ENCODE data around the gene EFCAB6. TPM values are rescaled to one million over a fixed set of nuclear protein-coding genes. Genes with fewer than 3 reads are reported as not detected.

Gene EFCAB6
- total RNA-seq, 1 donor from 2014 or later: 1.5 TPM

DNA sequence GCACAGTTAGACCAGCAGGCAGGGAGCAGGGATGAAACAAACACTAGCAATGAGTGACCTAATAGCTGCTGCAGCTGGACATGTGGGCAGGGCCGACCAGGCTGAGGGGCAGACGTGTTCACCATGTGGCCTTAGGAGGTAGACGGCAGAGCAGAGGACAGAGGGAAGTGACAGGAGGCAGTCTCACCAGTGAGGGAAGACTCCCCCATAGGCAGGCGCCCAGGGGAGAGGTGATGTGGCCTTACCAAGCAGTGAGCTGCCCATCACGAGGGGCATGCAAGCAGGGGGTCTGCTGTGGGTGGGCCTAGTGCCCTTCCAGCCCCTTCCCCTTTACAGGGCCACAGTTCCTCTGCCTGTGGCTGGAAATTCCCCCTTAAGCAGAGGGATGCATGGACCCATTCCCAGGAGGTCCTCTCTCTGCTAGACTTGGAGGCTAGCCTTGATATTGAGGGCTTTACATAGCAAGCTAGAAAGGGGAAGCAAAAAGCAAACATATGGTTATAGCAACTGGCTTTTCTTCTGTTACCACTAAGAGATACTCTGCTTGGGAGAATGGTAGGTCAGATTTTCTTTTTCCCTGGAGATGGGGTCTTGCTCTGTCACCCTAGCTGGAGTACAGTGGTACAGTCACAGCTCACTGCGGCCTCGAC, 332.7 kb downstream of the EFCAB6 start:
- H3K27ac Mint-ChIP-seq (ENCODE audit: unreplicated experiment): no peak overlapping the region
- H3K36me3 Mint-ChIP-seq (ENCODE audit: low read depth): no peaks in the 10 kb centered on the region
- no peaks in the 10 kb centered on the region for H3K27me3 Mint-ChIP-seq (ENCODE audit: low read depth)
- H3K9me3 Mint-ChIP-seq: no peaks in the 10 kb centered on the region
- H3K4me1 Mint-ChIP-seq: peaks cover 9% of the 10 kb centered on the region
- TF ChIP-seq, protein P1, sequence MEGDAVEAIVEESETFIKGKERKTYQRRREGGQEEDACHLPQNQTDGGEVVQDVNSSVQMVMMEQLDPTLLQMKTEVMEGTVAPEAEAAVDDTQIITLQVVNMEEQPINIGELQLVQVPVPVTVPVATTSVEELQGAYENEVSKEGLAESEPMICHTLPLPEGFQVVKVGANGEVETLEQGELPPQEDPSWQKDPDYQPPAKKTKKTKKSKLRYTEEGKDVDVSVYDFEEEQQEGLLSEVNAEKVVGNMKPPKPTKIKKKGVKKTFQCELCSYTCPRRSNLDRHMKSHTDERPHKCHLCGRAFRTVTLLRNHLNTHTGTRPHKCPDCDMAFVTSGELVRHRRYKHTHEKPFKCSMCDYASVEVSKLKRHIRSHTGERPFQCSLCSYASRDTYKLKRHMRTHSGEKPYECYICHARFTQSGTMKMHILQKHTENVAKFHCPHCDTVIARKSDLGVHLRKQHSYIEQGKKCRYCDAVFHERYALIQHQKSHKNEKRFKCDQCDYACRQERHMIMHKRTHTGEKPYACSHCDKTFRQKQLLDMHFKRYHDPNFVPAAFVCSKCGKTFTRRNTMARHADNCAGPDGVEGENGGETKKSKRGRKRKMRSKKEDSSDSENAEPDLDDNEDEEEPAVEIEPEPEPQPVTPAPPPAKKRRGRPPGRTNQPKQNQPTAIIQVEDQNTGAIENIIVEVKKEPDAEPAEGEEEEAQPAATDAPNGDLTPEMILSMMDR (conservative IDR thresholded peaks at IDR 0.05): no peak
- no peak for DNase-seq (ENCODE audit: low read depth, low spot score)
- H3K4me3 Mint-ChIP-seq: no peak overlapping the region

Other genes with a start within 250 kb of the EFCAB6 start
- 6.3 and 7.3 TPM in 2 replicates for gene SULT4A1, start 50.2 kb upstream of the EFCAB6 start, total RNA-seq
- gene PNPLA5, start 79.7 kb upstream of the EFCAB6 start, total RNA-seq: not detected in 2 replicates
- 28.3 and 31.2 TPM in 2 replicates for gene PNPLA3, start 111.5 kb upstream of the EFCAB6 start, total RNA-seq
- 54.0 and 54.6 TPM in 2 replicates for gene SAMM50, start 143.1 kb upstream of the EFCAB6 start, total RNA-seq
- 19.6 and 21.8 TPM in 2 replicates for gene PARVB, start 212.0 kb upstream of the EFCAB6 start, total RNA-seq